GM19328 (cell line): ENCODE results near the gene SPATC1L.
"Not testable (repeated sequence)": the region's sequence is repeated elsewhere in the genome, so short reads cannot be mapped to it uniquely, and the experiment has no call there.

Experiments
- ATAC-seq: cut with Tn5 transposase; IDR thresholded peaks from one replicate; pipeline ENCODE4 v1.9.1; 2021; ENCODE audit warnings: mild to moderate bottlenecking, moderate library complexity; ENCODE audit not compliant: unreplicated experiment

Gene SPATC1L

DNA sequence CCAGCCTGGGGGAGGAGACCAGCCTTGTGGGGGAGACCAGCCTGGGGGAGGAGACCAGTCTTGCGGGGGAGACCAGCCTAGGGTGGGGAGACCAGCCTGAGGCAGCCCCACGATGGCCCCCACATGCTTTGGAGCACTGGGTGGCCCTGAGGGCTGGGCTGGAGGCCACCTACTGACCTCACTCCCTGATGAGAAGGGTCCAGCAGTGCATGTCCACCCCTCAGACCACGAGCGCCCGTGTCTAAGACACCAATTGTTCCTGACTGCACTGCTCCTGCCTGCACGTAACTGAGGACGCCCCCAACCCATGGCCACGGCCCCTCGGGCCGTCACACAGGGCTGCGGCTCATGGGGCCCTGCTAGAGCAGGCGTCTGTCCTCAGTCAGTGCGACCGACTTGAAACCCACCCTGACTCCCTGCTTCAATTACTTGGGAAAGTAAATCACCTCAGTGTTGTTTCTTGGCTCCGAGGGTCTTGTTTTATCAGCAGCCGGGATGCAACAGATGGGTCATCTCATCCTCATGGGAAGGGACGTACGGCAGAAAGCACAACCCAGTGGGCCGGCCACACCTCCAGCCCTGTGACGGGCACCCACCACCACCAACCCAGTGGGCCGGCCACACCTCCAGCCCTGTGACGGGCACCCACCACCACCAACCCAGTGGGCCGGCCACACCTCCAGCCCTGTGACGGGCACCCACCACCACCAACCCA lies at the start of gene SPATC1L:
TSS of gene SPATC1L (minus strand) at position 550 of the 715 bp plus-strand sequence. CDS start 1,643 bp downstream, outside the sequence.
- ATAC-seq: no peak

DNA sequence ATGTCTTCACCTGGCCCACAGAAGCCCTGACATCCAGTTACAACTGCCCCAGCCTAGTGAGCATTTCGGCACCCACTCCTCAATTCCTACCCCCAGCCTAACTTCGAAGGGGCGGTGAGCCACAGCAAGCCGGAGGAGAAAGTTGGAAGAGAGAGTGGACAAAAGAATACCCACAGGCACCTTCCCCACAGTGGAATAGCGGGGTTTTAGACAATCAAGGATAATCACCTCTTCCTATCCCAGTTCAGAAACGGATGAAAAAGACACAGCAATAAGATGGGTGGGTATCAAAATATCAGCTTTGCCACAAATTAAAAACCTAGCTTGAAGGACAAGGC lies 45.6 kb upstream of the SPATC1L start:
- no peak for ATAC-seq

DNA sequence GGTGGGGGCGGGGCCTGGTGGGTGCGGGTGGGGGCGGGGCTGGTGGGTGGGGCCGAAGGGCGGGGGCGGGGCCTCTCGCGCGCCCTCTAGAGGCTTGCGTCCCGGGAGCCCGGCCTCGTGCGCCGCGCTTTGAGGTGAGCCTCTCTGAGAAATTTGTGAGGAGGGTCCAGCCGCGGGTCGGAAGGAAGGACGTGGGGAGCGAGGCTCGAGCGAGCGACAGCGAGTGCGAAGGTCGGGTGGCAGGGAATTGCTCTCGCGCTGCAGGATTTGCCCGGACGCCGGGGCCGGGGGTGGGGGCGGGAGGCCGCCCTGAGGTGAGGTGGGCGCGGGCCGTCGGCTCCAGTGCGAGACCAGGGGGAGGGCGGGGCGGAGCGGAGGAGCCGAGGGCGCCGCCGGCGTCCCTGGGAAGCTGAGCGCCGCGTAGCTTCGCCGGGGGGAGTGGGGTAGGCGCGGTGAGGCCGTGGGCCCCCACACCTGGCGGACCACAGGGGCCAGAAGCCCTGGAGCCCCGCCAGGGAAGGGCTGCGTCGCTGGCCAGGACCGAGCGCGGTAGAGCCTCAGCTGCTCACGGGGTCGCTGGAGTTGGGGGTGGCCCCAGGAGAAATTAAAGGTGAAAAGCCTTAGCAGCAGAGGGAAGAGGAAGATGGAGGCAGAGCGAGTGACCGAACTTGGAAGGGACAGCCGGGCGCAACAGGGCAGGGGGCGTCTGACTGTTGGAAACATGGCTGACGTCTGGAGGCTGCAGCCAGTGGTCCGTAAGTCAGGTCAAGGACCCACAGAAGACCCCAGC lies 45.1 kb upstream of the SPATC1L start:
- no peak for ATAC-seq

DNA sequence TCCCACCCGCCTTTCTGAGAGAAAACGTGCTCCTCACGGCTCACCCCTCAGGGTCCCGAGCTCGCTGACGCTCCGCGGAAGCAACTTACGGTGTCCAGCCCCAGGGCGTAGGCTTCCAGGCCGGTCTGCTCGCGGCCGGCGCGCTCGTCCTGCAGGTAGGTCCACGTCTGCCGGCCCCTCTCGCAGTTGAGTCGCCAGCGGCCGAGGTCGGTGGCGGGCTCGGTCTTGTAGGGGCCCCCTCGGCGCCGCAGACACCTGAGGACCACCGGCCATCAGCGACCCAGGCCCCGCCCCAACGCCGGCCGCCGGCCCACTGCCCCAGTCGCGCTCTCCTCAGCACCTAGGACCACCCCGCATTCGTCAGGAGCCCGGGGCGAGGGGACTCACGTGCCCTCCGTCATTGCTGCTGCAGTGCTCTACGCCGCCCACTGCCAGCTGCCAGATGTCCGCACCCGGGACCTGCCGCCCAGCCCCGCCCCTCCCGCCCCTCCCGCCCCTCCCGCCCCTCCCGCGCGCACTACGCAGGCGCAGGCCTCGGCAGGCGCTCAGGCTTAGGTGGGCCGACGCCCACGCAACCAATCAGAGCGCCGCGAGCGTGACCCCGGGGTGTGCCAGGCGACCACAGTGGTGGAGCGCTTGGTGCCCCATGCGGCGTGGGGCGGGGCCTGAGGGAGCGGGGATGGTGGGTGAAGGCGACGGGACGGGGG lies 44.2 kb upstream of the SPATC1L start, which contains the start of gene LSS:
TSS of gene LSS (minus strand) at position 430 of the 707 bp plus-strand sequence. CDS start at position 401, 29 bp downstream.
- peak; percentile 81 for ATAC-seq

DNA sequence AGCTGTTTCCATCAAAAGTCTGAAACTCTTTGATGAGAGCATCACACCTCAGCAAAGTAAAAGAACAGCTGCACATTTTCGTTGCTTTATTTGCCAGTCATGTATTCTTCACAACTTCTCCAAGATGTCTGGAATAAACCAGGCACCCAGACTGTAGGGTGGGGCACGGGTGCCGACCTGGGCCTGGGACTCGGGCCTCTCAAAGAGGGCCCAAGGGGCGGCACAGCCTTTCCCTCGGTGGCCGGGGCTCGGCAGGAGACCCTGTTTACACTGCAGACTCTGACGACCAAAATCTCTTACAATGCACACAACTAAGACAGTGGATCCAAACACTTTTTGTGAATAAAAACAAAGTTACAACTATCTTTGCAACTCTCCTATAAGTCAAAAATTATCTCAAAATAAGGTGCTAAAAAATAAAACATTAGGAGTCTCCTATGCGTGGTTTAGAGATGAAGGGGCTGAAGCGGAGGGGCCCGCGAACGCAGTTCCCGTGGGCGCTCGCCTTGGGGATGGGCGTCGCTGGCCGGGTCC lies 43.6 kb upstream of the SPATC1L start:
- ATAC-seq: no peak

DNA sequence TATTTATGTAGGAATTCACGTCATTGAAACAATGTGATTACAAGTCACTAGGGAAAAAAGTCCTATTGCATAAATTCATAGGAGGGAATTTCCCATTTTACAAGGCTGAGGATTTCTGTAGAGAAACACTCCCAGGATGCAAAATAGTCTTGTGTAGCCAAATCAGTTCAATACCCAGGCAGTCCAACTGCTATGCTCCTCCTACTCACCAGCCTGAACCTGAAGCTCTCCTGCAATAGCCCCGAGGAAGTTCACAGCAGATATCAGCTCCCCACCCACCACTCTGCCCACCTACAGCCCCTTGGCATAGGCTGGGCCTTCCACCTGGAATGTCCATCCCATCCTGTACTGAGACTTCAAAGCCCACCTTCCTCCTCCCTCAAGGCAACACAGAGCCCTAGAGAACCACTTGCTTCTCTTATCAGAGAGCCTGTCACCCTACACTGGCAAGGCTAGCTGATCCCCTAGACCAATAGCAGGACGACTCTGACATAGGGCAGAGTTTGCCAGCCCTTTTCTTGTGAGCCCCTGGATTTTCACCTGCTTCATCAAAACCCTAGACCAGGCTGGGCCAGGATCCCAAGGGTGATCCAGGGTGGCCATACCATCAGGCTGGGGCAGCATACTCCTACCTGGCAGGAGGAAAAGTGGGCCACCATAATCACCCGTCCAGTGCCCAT lies 42.8 kb upstream of the SPATC1L start:
- ATAC-seq: no peak

DNA sequence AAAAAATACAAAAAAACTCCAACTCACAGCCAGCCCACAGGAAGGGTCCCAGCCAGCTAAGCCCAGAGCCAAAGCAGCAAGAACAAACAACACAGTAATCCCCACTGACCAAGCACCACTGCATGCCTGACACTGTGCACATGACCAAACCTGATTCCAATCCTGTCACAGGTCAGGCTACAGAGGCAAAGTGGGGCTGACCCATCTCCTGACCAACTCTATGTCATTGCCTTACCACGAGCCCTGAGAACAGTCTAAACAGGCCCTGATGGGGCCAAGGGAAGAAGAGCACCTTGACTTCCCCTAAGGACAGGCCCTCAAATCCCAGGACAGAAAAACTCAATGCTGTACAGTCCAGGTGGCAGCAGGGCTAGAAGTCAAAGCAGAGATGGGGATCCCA lies 41.9 kb upstream of the SPATC1L start:
- no peak for ATAC-seq

DNA sequence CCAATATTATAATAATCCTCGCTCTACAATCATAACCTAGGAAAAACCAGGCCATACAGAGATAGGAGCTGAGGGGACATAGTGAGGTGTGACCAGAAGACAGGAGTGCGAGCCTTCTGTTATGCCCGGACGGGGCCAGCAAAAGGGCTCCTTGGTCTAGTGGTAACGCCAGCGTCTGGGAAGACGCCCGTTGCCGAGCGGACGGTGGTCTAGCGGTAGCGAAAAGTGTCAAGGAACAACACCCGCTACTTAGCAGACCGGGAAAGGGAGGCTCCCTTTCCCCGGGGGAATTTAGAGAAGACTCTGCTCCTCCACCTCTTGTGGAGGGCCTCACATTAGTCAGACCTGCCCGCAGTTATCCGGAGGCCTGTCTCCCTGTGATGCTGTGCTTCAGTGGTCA lies 39.4 kb upstream of the SPATC1L start:
- not testable (repeated sequence) for ATAC-seq

DNA sequence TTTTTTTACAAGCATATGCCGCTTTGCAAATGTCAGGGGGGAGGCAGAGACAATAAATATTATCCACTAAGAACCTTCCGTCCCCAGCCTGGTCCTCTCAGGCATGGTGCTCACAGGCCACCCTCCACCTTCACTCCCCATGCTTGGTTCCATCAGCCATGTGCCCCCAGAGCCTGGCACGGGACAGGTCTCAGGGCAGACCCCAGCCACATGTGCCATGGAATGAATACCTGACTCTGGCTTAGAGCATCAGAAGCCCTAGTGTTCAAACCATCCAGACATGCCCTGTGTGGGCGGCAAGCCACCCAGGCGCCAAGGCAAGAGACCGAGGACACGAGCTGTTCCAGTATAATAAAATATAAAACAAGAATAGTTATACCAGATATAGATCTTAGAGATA lies 39.0 kb upstream of the SPATC1L start:
- no peak for ATAC-seq

DNA sequence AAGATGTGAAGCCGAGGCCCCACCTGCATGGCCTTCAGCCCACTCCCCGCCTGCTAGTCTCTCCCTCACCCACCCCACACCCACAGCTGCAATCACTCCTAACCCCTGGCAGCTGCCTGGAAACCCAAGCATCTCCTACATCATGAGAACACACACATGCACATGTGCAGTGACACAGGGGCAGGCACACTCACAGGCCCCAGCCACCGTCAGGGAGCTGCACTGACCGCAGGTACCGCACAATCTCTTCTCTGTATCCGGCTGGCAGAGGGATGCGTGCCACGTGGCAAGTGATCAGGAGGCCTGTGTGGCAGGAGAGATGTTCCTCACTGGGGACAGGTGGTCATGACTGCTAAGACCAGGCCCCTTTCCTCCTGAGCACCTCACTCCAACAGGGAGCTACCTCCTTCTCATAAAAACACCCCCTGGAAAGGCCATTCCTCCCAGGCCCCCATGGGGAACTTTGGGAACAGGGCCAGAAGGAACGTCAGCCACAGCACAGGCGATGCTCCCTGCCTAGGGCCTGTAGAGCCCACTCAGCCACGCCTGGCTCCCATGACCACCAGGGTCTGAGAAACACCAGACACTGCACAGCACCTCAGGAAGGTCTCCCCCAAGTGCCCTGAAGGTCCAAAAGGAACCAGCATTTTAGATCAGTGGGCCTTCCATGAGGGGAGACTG lies 38.3 kb upstream of the SPATC1L start:
- no peak for ATAC-seq

DNA sequence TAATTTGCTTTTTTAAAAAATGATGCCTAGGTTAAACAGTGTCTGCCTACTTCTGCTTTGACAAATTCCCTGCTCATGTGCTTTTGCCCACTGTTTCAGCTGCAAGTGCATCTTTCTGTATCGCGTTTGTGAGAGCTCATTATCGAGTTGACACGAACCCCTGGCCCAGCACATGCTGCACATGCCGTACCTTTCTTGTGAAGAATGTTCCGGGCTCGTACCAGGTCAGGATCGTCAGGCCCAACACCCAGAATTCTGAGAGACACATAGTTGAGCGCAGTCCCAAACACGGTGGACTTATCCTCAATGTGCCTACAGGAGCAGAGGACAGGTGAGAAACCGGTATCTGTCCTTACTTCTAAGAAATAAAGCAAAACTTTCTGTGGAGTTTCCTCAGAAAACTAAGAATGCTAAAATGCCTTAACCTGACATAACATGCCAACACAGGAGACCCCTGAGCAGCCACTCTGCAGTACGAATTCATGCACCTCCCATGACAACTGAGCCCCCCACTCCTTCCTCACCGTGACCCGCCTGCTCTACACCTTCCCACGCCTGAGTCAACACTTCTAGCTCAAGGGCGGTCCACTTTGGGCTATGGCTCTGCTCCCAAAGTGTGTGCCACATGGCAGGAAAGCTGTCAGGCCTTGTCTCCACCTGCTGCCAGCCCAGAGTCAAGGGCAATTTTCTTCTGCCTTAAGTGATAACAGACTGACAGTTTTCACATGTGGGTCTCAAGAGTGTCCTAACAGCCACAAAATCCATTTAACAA lies 37.6 kb upstream of the SPATC1L start:
- ATAC-seq: no peak

DNA sequence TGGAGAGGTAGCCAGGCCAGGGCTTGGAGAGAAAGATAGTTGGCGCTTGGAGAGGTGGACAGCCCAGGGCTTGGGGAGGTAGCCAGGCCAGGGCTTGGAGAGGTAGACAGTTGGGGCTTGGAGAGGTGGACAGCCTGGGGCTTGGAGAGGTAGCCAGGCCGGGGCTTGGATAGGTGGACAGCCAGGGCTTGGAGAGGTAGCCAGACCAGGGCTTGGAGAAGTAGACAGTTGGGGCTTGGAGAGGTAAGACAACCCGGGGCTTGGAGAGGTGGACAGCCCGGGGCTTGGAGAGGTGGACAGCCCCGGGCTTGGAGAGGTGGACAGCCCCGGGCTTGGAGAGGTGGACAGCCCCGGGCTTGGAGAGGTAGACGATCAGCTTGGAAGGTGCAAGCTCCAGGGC lies 36.6 kb upstream of the SPATC1L start:
- no peak for ATAC-seq

DNA sequence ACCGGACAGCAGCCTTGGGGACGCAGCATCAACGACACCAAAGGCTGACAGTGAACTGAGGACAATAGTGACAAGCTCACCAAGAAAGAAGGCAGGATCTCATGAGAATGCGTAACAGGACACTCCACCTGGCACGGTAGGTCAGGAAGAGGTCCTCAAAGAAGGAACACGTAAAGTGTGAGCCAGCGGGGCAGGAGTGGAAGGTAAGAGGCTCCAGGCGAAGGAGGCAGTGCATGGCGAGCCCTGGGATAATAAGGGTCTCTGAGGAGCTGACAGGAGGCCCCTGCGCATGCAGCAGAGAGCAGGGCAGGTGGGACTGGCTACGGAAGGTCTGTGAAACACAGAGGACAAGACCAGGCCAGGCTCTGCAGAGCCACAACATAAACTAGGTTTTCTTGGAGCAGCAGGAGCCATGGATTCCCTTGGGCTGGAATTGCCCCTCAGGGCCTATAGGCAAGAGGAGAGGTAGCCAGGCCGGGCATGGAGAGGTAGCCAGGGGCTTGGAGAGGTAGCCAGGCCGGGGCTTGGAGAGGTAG lies 36.1 kb upstream of the SPATC1L start:
- ATAC-seq: no peak

DNA sequence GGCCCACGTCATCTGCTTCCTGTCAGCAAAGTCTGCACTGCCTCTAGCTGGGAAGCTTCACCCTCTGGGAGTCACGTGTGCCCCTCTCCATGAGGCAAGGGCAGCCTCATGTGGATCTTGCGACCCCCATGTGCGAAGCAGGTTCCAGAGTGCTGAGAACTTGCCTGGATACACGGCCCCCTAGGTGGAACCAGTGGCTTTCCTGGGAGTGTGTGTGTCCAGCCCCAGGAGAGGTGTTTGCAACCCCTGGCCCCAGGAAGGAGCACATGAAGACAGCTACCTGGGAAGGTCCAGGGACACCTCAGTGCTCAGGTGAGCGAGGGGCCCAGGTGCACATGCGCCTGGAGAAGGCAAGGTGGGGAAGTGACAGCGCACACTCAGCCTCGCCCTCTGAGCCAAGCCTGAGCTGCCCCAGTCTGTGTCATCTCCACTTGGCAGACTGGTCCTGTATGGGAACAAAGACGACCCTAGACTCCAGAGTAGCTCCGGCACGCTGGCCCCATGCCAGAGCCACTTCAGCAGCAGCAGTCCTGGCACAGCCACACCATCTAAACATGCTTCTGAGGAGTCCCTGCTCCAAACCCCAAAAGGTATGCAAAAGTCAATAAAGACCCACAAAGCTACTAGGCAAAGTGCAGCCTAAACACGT lies 35.5 kb upstream of the SPATC1L start:
- no peak for ATAC-seq

DNA sequence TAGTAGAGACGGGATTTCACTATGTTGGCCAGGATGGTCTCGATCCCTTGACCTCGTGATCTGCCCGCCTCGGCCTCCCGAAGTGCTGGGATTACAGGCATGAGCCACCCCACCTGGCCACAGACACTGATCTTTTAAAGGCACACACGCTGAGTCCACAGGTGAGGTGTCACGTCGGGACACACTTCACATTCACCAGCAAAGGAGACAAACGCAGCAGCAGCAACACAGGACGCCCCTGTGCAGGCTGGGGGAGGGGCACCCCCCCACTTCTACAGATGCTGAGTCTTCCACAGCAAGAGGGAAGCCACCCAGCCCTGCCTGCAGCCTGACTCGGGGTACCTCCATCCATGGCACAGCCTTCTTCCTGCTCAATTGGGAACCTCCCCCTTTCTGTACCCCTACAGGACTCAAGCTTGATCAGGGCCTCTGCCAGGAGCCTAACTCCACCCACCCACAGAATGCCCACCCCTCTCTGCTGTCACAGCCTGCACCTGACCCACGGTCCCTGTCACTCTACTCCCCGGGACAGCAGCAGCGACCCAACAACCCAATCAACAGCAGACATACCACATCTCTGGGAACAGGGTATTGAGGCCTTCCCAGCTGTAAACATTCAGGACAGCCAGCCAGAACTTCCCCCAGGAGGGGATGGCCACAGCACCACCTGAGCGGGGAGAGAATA lies 34.8 kb upstream of the SPATC1L start:
- ATAC-seq: no peak

DNA sequence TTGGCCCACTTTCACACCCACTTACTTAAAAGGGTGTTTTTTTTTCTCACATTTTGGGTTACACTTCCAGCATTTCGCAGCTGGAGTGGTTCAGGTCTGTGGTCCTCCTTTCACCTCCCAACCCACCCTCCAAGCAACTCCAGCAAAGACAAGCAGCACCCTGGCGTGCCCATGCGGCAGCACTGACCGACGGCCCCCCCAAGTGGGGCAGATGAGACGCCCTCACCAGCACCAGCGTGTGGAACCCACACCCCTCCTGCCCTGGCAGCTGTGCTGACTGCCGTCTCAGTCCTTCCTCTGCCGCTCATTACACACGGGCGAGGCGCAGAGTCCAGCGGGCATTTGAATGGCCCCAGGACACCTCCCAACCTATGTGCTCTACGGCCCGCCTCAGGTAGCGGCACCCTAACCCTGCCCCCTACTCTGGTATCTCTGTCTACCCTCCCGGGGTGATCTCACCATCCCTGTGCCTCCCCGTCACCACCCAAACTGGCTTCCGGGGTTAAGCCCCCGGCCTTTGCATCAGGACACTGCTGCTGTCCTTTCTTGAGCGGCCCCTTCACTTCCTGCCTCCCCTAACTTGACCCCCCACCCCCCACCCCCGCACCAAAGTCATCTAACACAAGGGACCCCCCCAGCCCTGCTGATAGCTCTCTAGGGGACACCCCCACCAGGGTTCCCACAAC lies 33.4 kb upstream of the SPATC1L start:
- ATAC-seq: no peak

DNA sequence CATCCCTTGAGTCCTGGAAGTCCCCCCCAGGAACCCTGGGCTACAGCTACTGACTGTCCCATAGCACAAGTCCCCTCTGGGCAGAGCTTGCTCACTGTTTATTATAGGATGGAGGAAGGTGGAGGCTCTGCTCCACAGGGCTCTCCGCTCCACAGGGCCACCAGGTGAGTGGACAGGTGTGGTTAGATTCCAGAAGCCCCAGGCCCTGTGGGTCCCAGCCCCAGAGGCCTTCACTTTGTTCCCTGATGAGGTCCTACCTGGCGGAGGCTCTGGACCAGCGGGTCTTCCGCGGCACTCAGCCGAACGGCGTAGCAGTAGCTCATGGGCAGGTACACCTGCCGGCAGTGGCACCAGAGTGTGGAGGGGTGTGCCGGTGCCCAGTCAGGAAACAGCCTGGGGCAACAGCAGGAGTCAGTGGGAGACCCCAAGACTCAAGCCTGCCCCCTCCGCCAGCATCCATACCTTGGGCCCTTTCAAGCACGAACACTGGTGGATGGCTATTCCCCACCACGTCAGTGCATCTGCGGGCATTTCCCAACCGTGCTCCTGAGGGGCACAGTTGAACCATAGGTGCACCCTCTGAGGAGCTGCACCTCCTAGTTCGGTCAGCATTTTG lies 32.0 kb upstream of the SPATC1L start:
- no peak for ATAC-seq
